Erythroblast (primary cell): Measurements from ENCODE around the gene MYO10.
"Not testable (repeated sequence)": the region's sequence is repeated elsewhere in the genome, so short reads cannot be mapped to it uniquely, and the experiment has no call there.

ENCODE experiments used
- DNase-seq, 2 experiments: peaks; one replicate each; lab custom pipeline; 2025; lab: John Stamatoyannopoulos, UW
- GATA1 ChIP-seq: IDR thresholded peaks from 2 replicates; pipeline ENCODE4 v1.6.1; 2011; ENCODE audit warnings: low read depth, mild to moderate bottlenecking, control low read depth, low read length, moderate library complexity
- POLR2A ChIP-seq: IDR thresholded peaks from 2 replicates; pipeline ENCODE4 v1.6.1; 2011; ENCODE audit warnings: mild to moderate bottlenecking, low read length

MYO10 gene

GRCh38 chr5:16737620-16738364 is 198.3 kb downstream of the MYO10 start:
- no peak for DNase-seq
- TF ChIP-seq GATA1 = no peak

GRCh38 chr5:16737209-16737608 is 198.9 kb downstream of the MYO10 start:
- DNase-seq = no peak
- TF ChIP-seq GATA1 (no peak), POLR2A (no peak)

GRCh38 chr5:16736158-16736995 is 199.7 kb downstream of the MYO10 start:
- DNase-seq = peak in 1 of 2 experiments; percentile 16
- TF ChIP-seq POLR2A (no peak), GATA1 (no peak)

GRCh38 chr5:16735101-16736060 is 200.7 kb downstream of the MYO10 start:
- TF ChIP-seq GATA1 = no peak
- DNase-seq = no peak

- DNase-seq = no peak
- no peak for TF ChIP-seq GATA1
- TF ChIP-seq POLR2A = no peak
Measured at GRCh38 chr5:16733331-16734006, 202.6 kb downstream of the MYO10 start.

- no peak for DNase-seq
- TF ChIP-seq GATA1 (no peak), POLR2A (no peak)
Measured at GRCh38 chr5:16732356-16732755, 203.7 kb downstream of the MYO10 start.

- DNase-seq = no peak
- no peak for TF ChIP-seq GATA1
- no peak for TF ChIP-seq POLR2A
Measured at GRCh38 chr5:16727755-16728325, 208.2 kb downstream of the MYO10 start.

GRCh38 chr5:16726538-16726946 is 209.5 kb downstream of the MYO10 start:
- TF ChIP-seq POLR2A (no peak), GATA1 (no peak)
- DNase-seq = no peak

GRCh38 chr5:16725575-16725974 is 210.5 kb downstream of the MYO10 start:
- no peak for DNase-seq
- no peak for TF ChIP-seq GATA1
- TF ChIP-seq POLR2A = no peak

GRCh38 chr5:16723821-16724220 is 212.3 kb downstream of the MYO10 start:
- TF ChIP-seq POLR2A (no peak), GATA1 (no peak)
- DNase-seq = no peak

- no peak for DNase-seq
- TF ChIP-seq POLR2A (no peak), GATA1 (no peak)
Measured at GRCh38 chr5:16722097-16722495, 214.0 kb downstream of the MYO10 start.

GRCh38 chr5:16721151-16722096 is 214.7 kb downstream of the MYO10 start:
- TF ChIP-seq GATA1 = no peak
- TF ChIP-seq POLR2A = no peak
- DNase-seq = no peak

GRCh38 chr5:16718036-16718435 is 218.1 kb downstream of the MYO10 start:
- not testable (repeated sequence) for DNase-seq
